A549 (cell line): ENCODE data around the gene CISTR. TPM values are rescaled to one million over a fixed set of nuclear protein-coding genes. Genes with fewer than 3 reads are reported as not detected.

Source experiments
- ATAC-seq, 2 experiments: fragments of 200-7000 bp in 1 of 2; fragments of >200 bp in 1 of 2; cut with Nextera tagmentation in 1 of 2; cut with Tn5 transposase in 1 of 2; 3 replicates each; pipeline versions ENCODE4 v1.8.0 to v1.9.1; 2018 to 2020; ENCODE audit warnings: mild to moderate bottlenecking in 1 of 2, moderate library complexity in 1 of 2
- CTCF ChIA-PET: fragments of 300-600 bp; sonication (Branson Sonifier 250); formaldehyde crosslinking; extraction: SDS; loops from one replicate; lab custom pipeline; 2021; ENCODE audit warnings: antibody characterized with exemption, inconsistent platforms; lab: Yijun Ruan, JAX
- POLR2A ChIA-PET: fragments of 350-600 bp; formaldehyde crosslinking; extraction: SDS; loops from one replicate; lab custom pipeline; 2021; ENCODE audit warnings: antibody characterized with exemption, inconsistent platforms; lab: Yijun Ruan, JAX
- DNase-seq, 2 experiments: peaks; one replicate each; pipeline versions ENCODE4 v3.0.0 to v3.0.0-alpha.2; 2011 to 2016; ENCODE audit warnings: low read depth in 1 of 2, low spot score in 1 of 2
- FAIRE-seq: peaks from 2 replicates; lab custom pipeline; 2011; peaks lifted over from hg19 to GRCh38; lab: Jason Lieb, UNC
- H3K27ac ChIP-seq, 2 experiments: fragments of >200 bp; sonication (Bioruptor Twin); formaldehyde crosslinking; 3 replicates each; pipeline ENCODE4 v1.5.1; 2016 to 2017
- H3K4me1 ChIP-seq: fragments of >200 bp; sonication (Bioruptor Twin); formaldehyde crosslinking; 3 replicates; pipeline ENCODE4 v1.6.1; 2016
- H3K4me2 ChIP-seq: fragments of >200 bp; sonication (Bioruptor Twin); formaldehyde crosslinking; 3 replicates; pipeline ENCODE4 v1.6.1; 2016
- H3K4me3 ChIP-seq: fragments of >200 bp; sonication (Bioruptor Twin); formaldehyde crosslinking; 3 replicates; pipeline ENCODE4 v1.5.1; 2016
- H3K9me3 ChIP-seq: fragments of >200 bp; sonication (Bioruptor Twin); formaldehyde crosslinking; 3 replicates; pipeline ENCODE4 v1.6.1; 2016
- ATOH8 ChIP-seq: fragments of 250-450 bp; sonication (Bioruptor Pico); IDR thresholded peaks from 2 replicates; pipeline ENCODE4 v1.5.0; 2020; ENCODE audit warnings: low read depth, mild to moderate bottlenecking, moderate library complexity
- BCL3 ChIP-seq: fragments of >200 bp; sonication (Bioruptor Twin); formaldehyde crosslinking; IDR thresholded peaks from 3 replicates; pipeline ENCODE4 v1.6.1; 2016
- BHLHE40 ChIP-seq: IDR thresholded peaks from 2 replicates; pipeline ENCODE4 v1.6.1; 2012; ENCODE audit warnings: low read depth, low read length, inconsistent platforms
- CEBPB ChIP-seq, 2 experiments: fragments of >200 bp in 1 of 2; sonication (Bioruptor Twin) in 1 of 2; formaldehyde crosslinking in 1 of 2; IDR thresholded peaks; 2 replicates each; pipeline ENCODE4 v1.6.1; 2012 to 2016
- FOSL2 ChIP-seq, 2 experiments: fragments of 450-650 bp in 1 of 2; fragments of >200 bp in 1 of 2; sonication (Bioruptor Twin) in 1 of 2; formaldehyde crosslinking; IDR thresholded peaks; 2 replicates each; pipeline versions ENCODE4 v1.5.0 to v1.6.1; 2016 to 2020; ENCODE audit warnings: mild to moderate bottlenecking in 1 of 2, moderate library complexity in 1 of 2
- HDAC2 ChIP-seq: fragments of 200-600 bp; sonication (generic); IDR thresholded peaks from 2 replicates; pipeline ENCODE4 v1.6.1; 2016
- JUN ChIP-seq, 2 experiments: fragments of >200 bp; sonication (Bioruptor Twin); formaldehyde crosslinking; IDR thresholded peaks; 2 replicates in 1 of 2; 3 replicates in 1 of 2; pipeline ENCODE4 v1.6.1; 2016 to 2017
- KDM5A ChIP-seq: fragments of 200-600 bp; sonication (generic); IDR thresholded peaks from 2 replicates; pipeline ENCODE4 v1.6.1; 2016; ENCODE audit warnings: antibody characterized with exemption, mild to moderate bottlenecking
- MAX ChIP-seq: IDR thresholded peaks from 2 replicates; pipeline ENCODE4 v1.6.1; 2012
- MAZ ChIP-seq: fragments of 150-350 bp; IDR thresholded peaks from 2 replicates; pipeline ENCODE4 v1.6.1; 2014; ENCODE audit warnings: antibody characterized with exemption, low read depth, low read length, borderline replicate concordance
- MYC ChIP-seq: IDR thresholded peaks from 2 replicates; pipeline ENCODE4 v1.6.1; 2012; ENCODE audit warnings: mild to moderate bottlenecking, inconsistent platforms, low read length, improper control_type of control experiment, borderline replicate concordance
- NR3C1 ChIP-seq: fragments of >200 bp; sonication (Bioruptor Twin); formaldehyde crosslinking; IDR thresholded peaks from 3 replicates; pipeline ENCODE4 v1.6.1; 2017
- PHF8 ChIP-seq: fragments of 200-600 bp; sonication (generic); IDR thresholded peaks from 2 replicates; pipeline ENCODE4 v1.6.1; 2016; ENCODE audit warnings: low read depth, mild to moderate bottlenecking, antibody characterized with exemption, moderate library complexity, borderline replicate concordance
- POLR2A ChIP-seq: IDR thresholded peaks from 2 replicates; pipeline ENCODE4 v1.6.1; 2012; ENCODE audit warnings: mild to moderate bottlenecking, low read length
- RARB ChIP-seq: fragments of 250-450 bp; sonication (Bioruptor Pico); IDR thresholded peaks from 2 replicates; pipeline ENCODE4 v1.8.0; 2021; ENCODE audit warnings: mild to moderate bottlenecking, moderate library complexity
- RFX5 ChIP-seq: fragments of 450-650 bp; IDR thresholded peaks from 2 replicates; pipeline ENCODE4 v1.7.1; 2014; ENCODE audit warnings: antibody characterized with exemption, mild to moderate bottlenecking, moderate library complexity
- SREBF2 ChIP-seq: fragments of 450-650 bp; IDR thresholded peaks from 2 replicates; pipeline ENCODE4 v1.6.1; 2014; ENCODE audit warnings: mild to moderate bottlenecking, moderate library complexity
- ZC3H11A ChIP-seq: fragments of 450-650 bp; IDR thresholded peaks from 2 replicates; pipeline ENCODE4 v1.6.1; 2014; ENCODE audit warnings: antibody characterized with exemption, mild to moderate bottlenecking
- ZFP36 ChIP-seq: fragments of 450-650 bp; IDR thresholded peaks from 2 replicates; pipeline ENCODE4 v1.6.1; 2014; ENCODE audit warnings: borderline replicate concordance; ENCODE audit not compliant: partially characterized antibody
- ZSCAN20 ChIP-seq: fragments of 250-450 bp; sonication (Bioruptor Pico); IDR thresholded peaks from 2 replicates; pipeline ENCODE4 v1.8.0; 2022; ENCODE audit warnings: mild to moderate bottlenecking, moderate library complexity
- WGBS: methylation state at CpG from one replicate; pipeline ENCODE4 v1.1.6; 2017; ENCODE audit errors: missing lambda C conversion rate; 5-methylcytosine and 5-hydroxymethylcytosine counted together
- polyA plus RNA-seq, 4 experiments: library from polyadenylated mRNA; depleted of rRNA in 3 of 4; stranded (reverse); fragments of >200 nt; fragmentation: RNase III in 1 of 4; extraction: RNeasy Plus Mini Kit Qiagen cat#74134 plus additional on column Dnase treatment in 1 of 4; gene quantifications; 2 replicates in 3 of 4; 3 replicates in 1 of 4; pipeline ENCODE4 v1.2.3, GENCODE V29; 2011 to 2017
- TF ChIP-seq, protein P1 (sequence below): fragments of >200 bp; sonication (Bioruptor Twin); formaldehyde crosslinking; IDR thresholded peaks from 2 replicates; pipeline ENCODE4 v1.6.1; 2016
- TF ChIP-seq, protein P2 (sequence below): fragments of 250-450 bp; sonication (Bioruptor Pico); IDR thresholded peaks from 2 replicates; pipeline ENCODE4 v1.5.0; 2021; ENCODE audit warnings: mild to moderate bottlenecking, moderate library complexity, borderline replicate concordance
- TF ChIP-seq, protein P3 (sequence below): IDR thresholded peaks from 2 replicates; pipeline ENCODE4 v1.6.1; 2012; ENCODE audit warnings: low read depth, borderline replicate concordance

Gene CISTR
- polyA plus RNA-seq, 2 of the 4 experiments (the other 2 are of a cell fraction) = not detected

- TF ChIP-seq FOSL2 (IDR thresholded peaks at IDR 0.05) = no peak
- TF ChIP-seq FOSL2 (CRISPR knock-in tag; IDR thresholded peaks at IDR 0.05) = peak; percentile 33; the same call in 1 of the 2 replicates
- TF ChIP-seq BCL3 = no peak
- ATAC-seq (no peak), DNase-seq (peak in 1 of 2 experiments; percentile 25), FAIRE-seq (no peak)
- H3K4me2 ChIP-seq = no peak overlapping the region
- no peaks in the 10 kb centered on the region for H3K9me3 ChIP-seq
- no peak overlapping the region for H3K4me3 ChIP-seq
- CTCF ChIA-PET = interaction anchor here (0.6 to 24.8 kb wide), 5 partner anchors 9 to 635 kb away, joined by 3 to 833 read pairs (median 3); no protein-coding TSS in a partner anchor
- H3K27ac ChIP-seq = no peak overlapping the region
- POLR2A ChIA-PET = no interaction called here
- peaks cover 12% of the 10 kb centered on the region for H3K4me1 ChIP-seq
These were observed 22.1 kb downstream of the CISTR start for GRCh38 chr12:53729644-53730043.

GRCh38 chr12:53728206-53728605, 23.6 kb downstream of the CISTR start:
- H3K9me3 ChIP-seq = no peaks in the 10 kb centered on the region
- no peak for ATAC-seq
- TF ChIP-seq MAZ = no peak
- no peak for TF ChIP-seq HDAC2
- TF ChIP-seq ZFP36 = no peak
- TF ChIP-seq BHLHE40 = no peak
- TF ChIP-seq KDM5A = no peak
- no peak for TF ChIP-seq RARB (CRISPR knock-in tag)
- no peak for TF ChIP-seq POLR2A
- TF ChIP-seq CEBPB (IDR thresholded peaks at IDR 0.05) = no peak
- TF ChIP-seq, protein P1, sequence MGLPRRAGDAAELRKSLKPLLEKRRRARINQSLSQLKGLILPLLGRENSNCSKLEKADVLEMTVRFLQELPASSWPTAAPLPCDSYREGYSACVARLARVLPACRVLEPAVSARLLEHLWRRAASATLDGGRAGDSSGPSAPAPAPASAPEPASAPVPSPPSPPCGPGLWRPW = no peak
- TF ChIP-seq ZSCAN20 (CRISPR knock-in tag) = no peak
- TF ChIP-seq ZC3H11A = no peak
- TF ChIP-seq, protein P2, sequence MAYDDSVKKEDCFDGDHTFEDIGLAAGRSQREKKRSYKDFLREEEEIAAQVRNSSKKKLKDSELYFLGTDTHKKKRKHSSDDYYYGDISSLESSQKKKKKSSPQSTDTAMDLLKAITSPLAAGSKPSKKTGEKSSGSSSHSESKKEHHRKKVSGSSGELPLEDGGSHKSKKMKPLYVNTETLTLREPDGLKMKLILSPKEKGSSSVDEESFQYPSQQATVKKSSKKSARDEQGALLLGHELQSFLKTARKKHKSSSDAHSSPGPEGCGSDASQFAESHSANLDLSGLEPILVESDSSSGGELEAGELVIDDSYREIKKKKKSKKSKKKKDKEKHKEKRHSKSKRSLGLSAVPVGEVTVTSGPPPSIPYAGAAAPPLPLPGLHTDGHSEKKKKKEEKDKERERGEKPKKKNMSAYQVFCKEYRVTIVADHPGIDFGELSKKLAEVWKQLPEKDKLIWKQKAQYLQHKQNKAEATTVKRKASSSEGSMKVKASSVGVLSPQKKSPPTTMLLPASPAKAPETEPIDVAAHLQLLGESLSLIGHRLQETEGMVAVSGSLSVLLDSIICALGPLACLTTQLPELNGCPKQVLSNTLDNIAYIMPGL = no peak
- no peak for TF ChIP-seq SREBF2
- TF ChIP-seq NR3C1 = no peak
- TF ChIP-seq, all 56 proteins: peak for 0
- peak overlapping the region; percentile 72 to 76; a peak in 5 of 6 replicates for H3K27ac ChIP-seq
- H3K4me2 ChIP-seq = peak overlapping the region; percentile 80
- DNase-seq (no peak), FAIRE-seq (no peak)
- POLR2A ChIA-PET = no interaction called here
- 81% methylated on average over 7 of the region's 7 CpGs for WGBS
- peak overlapping the region; percentile 58 for H3K4me3 ChIP-seq
- peaks cover 12% of the 10 kb centered on the region for H3K4me1 ChIP-seq
- CTCF ChIA-PET = interaction anchor here (0.7 to 24.8 kb wide), 13 partner anchors 8 to 480 kb away, joined by 3 to 833 read pairs (median 5); partner anchors contain the start of genes ATP5MC2 and HOXC10

GRCh38 chr12:53727310-53728041, 24.3 kb downstream of the CISTR start, which contains the start of gene CALCOCO1:
Gene CALCOCO1 (minus strand): TSS chr12:53727452. CDS start chr12:53725242, 2,210 bp downstream.
- POLR2A ChIA-PET = no interaction called here
- H3K27ac ChIP-seq = peak within 1 kb of the TSS; percentile 72 to 76
- ATAC-seq (peak; percentile 99 to 100), FAIRE-seq (no peak), DNase-seq (peak; percentile 98 to 99)
- no peaks in the 10 kb centered on the region for H3K9me3 ChIP-seq
- peak within 1 kb of the TSS; percentile 64 for H3K4me3 ChIP-seq
- H3K4me2 ChIP-seq = peak within 1 kb of the TSS; percentile 85
- CTCF ChIA-PET = interaction anchor here (0.7 to 24.8 kb wide), 11 partner anchors 8 to 480 kb away, joined by 3 to 833 read pairs (median 5); partner anchors contain the start of genes ATP5MC2 and HOXC10
- WGBS = 2% methylated on average over 37 of the region's 38 CpGs
- TF ChIP-seq, protein P3, sequence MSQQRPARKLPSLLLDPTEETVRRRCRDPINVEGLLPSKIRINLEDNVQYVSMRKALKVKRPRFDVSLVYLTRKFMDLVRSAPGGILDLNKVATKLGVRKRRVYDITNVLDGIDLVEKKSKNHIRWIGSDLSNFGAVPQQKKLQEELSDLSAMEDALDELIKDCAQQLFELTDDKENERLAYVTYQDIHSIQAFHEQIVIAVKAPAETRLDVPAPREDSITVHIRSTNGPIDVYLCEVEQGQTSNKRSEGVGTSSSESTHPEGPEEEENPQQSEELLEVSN = peak; percentile 37; the same call in 1 of the 2 replicates
- peak; percentile 36 to 78; a peak in 4 of 5 replicates for TF ChIP-seq JUN (IDR thresholded peaks at IDR 0.05)
- TF ChIP-seq BCL3 = 0 out of 3 replicates have a peak, but pooled peaks have one; percentile 31
- TF ChIP-seq PHF8 = peak; percentile 22; the same call in 1 of the 2 replicates
- no peak for TF ChIP-seq KDM5A
- TF ChIP-seq MAX = peak; percentile 73
- peak; percentile 36; the same call in 1 of the 2 replicates for TF ChIP-seq MYC
- TF ChIP-seq RFX5 = no peak
- no peak for TF ChIP-seq ATOH8 (CRISPR knock-in tag)
- TF ChIP-seq POLR2A = peak; percentile 64
- peaks cover 12% of the 10 kb centered on the region for H3K4me1 ChIP-seq
